GM18499 (cell line): ENCODE measurements around the gene ZMYM4.

Experiments used
- ATAC-seq: cut with Tn5 transposase; IDR thresholded peaks from one replicate; pipeline ENCODE4 v1.9.1; 2021; ENCODE audit warnings: moderate number of reproducible peaks; ENCODE audit not compliant: insufficient read depth, unreplicated experiment

The ZMYM4 gene

GRCh38 chr1:35270836-35271235 is 2.3 kb downstream of the ZMYM4 start:
- ATAC-seq = no peak

DNA sequence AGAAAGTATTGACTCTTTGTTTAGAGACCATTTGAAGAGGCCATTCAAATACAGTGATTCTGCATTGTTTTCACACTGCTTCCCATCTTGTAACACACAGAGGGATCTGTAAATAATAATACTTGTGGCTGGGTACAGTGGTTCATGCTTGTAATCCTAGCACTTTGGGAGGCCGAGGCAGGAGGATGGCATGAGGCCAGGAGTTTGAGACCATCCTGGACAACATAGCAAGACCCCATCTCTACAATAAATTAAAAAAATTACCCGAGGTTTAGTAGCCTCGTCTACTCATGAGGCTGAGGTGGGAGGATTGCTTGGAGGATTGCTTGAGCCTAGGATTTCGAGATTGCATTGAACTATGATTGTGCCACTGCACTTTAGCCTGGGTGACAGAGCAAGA is 5.7 kb downstream of the ZMYM4 start:
- ATAC-seq = no peak

DNA sequence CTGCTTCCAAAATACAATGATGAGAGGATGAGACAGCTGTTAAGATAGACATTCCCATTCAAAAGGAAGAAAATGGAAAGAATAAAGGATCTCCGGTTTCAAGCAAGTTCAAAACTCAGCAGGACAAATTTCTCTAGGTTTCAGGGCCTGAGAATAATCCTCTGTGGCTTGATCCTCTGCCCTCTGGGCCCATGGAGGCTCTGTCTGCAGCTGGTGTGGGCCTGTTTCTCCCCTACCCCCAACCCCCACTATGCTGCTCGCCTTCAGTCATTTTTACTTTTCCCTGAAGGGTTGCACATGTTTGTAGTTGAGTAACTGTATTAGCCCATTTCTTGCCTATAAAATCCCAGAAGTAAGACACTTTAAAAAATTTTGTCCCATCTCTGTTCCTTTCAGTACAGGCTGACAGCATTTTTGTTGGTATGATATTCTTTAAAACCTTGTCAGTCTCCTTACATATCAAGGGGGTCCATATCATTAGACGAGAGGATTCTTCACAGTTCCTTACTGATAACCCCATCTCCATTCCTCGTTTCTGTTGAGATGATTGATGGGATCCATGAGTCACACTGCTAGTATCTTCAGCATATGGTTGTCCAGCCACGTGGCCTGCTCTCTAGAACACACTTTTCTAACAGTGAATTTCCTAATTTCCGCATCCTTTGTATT is 10.5 kb downstream of the ZMYM4 start:
- no peak for ATAC-seq

DNA sequence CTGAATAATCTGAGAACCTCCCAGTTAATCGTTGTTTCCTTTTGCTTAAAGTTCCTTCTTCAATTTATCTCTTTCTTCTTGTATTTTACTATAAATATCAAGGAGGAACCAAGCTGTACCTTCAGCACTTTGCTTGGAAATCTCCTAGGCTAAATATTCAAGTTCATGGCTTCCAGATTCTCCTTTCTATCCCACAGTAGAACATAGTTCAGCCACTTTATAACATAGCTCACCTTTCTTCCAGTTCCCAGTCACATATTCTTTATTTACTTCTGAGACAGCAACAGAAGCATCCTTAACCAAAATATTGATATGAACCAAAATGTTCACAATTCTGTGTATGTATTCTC is 11.0 kb downstream of the ZMYM4 start:
- no peak for ATAC-seq

DNA sequence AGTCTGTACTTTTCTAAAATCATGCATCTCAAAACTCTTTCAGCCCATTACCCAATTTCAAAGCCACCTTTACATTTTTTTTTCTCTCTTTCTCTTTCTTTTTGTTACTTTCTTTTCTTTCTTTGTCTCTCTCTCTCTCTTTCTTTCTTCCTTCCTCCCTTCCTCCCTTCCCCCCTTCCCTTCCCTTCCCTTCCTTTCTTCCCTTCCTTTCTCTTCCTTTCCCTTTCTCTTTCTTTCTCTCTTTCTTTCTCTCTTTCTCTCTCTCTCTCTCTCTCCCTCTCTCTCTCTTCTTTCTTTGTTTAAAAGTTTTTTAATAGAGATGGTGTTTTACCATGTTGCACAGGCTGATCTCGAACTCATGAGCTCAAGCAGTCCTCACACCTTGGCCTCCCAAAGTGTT is 11.5 kb downstream of the ZMYM4 start:
- no peak for ATAC-seq

GRCh38 chr1:35281565-35281964 is 13.1 kb downstream of the ZMYM4 start:
- ATAC-seq = no peak

- no peak for ATAC-seq
Observed at GRCh38 chr1:35282172-35282571, 13.7 kb downstream of the ZMYM4 start.

DNA sequence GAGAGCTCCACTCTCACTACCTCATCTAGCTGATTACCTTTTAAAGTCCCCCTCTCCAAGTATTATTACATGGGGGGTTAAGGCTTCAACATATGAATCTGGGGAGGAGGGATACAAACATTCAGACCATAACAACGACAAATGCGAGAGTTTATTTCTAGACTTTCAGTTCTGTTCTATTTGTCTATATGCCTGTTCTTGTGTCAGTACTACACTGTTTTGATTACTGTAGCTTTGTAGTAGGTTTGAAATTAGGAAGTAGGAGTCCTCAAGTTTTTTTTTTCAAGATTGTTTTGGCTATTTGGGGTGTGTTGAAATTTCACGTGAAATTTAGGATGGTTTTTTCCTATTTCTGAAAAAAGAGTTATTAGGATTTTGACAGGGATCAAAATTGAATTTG is 16.3 kb downstream of the ZMYM4 start:
- no peak for ATAC-seq

- ATAC-seq = no peak
Observed at GRCh38 chr1:35285771-35286606, 17.5 kb downstream of the ZMYM4 start.

DNA sequence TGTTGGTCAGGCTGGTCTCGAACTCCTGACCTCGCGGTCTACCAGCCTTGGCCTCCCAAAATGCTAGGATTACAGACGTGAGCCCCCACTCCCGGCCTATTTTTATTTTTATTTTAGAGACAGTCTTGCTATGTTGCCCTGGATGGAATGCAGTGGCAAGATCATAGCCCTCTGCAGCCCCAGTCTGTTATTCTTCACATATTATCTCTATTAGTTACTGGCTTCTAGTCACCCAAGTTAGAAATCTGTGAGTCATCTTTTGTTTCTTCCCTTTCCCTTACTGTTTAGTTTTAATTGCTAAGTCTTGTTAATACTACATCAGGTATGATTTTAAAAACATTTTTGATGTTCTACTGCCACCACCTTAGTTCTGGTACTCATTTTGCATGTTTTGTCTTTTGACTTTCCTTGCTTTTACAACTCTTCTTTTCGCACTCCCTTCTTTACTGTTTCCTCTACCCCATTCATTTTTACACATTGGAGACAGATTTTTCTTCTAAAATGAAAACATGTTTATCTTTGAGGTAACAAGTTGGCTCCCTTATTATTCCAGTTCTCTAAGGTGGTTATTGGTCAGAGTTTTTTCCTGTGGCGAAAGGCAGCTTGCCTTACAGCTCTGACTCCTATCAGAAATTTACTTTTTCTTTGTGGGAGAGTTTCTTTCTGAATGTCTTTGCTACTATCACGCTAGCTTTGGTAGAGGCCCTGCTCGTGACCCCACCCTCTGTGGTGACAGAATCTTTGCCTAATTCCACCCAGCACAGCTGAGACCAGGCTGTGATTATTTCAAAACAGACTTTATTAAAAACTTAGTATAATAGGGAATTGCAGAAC is 19.5 kb downstream of the ZMYM4 start:
- no peak for ATAC-seq

GRCh38 chr1:35288761-35289160 is 20.3 kb downstream of the ZMYM4 start:
- ATAC-seq = no peak

- no peak for ATAC-seq
Observed at GRCh38 chr1:35290452-35290851, 21.9 kb downstream of the ZMYM4 start.

DNA sequence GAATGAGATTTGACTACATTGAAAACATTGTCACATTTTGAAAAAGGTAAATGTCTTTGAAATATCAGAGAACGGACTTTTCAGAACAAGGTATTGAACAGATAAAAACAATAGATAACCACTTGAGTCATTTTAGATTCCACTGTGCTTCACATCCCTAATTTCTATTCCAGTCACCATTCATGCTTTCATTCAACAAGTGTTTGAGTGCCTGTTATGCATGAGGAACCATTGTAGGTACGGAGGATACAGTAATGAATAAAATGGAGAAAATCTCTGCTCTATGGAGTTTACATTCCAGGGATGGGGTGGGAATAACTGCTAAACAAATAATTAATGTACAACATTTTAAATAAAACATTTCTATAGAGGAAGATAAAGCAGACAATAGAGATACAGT is 26.3 kb downstream of the ZMYM4 start:
- ATAC-seq = no peak

DNA sequence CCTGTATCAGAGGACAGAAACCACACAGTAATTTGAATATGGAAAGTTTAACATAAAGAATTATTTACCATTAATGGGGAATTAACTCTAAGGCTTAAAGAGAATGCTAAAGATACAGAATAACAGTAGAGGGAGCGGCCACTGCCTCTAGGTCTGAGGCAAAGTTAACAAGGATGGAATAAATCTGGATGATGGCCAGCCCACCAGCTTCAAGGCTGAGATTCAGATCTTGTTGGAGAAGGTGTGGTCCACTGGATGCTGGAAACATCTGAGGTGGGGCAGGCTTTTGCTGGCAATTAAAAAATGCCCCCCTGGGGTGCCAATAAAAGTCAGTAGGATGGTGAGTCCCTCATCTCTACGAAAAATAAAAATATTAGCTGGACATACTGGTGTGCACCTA is 29.4 kb downstream of the ZMYM4 start:
- no peak for ATAC-seq

- ATAC-seq = no peak
Observed at GRCh38 chr1:35298464-35298863, 30.0 kb downstream of the ZMYM4 start.

DNA sequence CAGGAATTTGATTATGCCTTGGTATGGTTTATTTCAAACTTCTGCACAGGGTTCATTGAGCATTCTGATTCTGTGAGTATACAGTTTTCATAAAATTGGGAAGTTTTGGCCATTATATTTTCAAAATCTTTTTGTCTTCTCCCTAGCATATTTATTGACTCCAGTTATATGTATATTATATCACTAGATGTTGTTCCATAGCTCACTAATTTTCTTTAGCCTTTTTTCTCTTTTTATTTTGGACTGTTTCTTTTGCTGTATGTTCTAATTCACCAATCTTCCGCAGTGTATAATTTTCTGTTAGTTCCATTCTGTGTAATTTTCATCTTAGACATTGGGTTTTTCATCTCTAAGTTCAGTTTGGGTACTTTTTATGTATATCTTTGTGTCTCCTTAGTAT is 31.9 kb downstream of the ZMYM4 start:
- no peak for ATAC-seq

DNA sequence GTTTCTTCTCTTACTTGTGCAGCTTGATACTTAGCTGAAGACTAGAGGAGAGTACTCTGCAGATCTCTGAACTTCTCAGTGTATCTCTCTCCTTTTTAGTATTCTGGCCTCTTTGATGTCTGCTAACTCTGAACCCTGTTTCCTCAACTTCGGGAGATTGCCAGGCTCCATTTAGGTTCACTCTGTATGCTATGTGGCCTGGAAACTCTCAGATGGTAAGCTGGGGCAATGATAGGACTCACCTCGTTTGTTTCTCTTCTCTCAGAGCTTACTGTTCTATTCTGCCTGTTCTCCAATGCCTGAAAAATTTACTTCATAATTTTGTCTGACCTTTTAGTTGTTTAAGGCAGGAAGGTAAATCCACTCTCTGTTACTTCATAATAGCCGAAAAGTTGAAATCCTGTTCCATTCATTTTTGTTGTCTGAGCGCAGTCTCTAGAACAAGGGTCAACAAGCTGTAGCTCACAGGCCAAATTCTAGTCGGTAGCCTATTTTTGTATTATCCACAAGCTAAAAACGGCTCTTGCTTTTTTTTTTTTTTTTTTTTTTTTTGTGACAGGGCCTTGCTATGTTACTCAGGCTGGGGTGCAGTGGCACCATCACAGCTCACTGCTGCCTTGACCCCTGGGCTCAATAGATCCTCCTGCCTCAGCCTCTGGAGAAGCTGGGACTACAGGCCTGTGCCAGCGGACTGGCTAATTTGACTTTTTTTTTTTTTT is 33.3 kb downstream of the ZMYM4 start:
- no peak for ATAC-seq

DNA sequence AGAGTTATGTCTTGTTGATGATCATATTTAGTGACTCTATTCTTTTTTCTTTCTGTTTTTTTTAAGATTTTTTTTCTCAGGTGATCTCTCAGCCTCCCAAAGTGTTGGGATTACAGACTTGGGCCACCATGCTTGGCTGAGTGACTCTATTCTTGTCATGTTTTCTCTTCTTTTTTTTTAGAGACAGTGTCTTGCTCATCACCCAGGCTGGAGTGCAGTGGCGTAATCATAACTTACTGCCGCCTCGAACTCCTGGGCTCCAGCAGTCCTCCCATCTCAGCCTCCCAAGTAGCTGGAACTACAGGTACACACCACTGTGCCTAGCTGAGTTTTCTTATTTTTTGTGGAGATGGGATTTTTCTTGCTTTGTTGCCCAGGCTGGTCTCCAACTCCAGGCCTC is 36.9 kb downstream of the ZMYM4 start:
- ATAC-seq = no peak

DNA sequence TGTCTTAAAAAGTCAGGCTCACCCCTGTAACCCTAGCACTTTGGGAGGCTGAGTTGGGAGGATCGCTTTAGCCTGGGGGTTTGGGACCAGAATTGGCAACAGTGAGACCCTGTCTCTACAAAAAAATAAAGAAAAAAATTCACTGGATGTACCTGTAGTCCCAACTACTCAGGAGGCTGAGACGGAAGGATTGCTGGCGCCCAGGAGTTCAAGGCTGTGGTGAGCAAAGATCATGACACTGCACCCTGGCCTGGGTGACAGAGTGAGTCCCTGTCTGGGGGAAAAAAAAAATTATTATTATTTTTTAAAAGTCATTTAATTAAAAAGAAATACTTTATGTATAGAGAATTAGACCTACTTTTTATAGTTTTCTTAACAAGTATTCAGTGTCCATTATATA is 47.1 kb downstream of the ZMYM4 start:
- no peak for ATAC-seq

GRCh38 chr1:35316264-35316663 is 47.8 kb downstream of the ZMYM4 start:
- no peak for ATAC-seq
